H9 (cell line): ENCODE data around the gene PLEKHA7. TPM values are rescaled to one million over a fixed set of nuclear protein-coding genes. Genes with fewer than 3 reads are reported as not detected.
A peak's percentile ranks its signal among the peaks of the same experiment; 100 is the strongest.

Source experiments
- DNase-seq: peaks from one replicate; pipeline ENCODE4 v3.0.0-alpha.2; 2017
- H2AFZ ChIP-seq: one replicate; pipeline ENCODE4 v1.6.1; 2013; ENCODE audit warnings: mild to moderate bottlenecking, low read length, control low read depth, moderate library complexity
- H2AK5ac ChIP-seq: 2 replicates; pipeline ENCODE4 v1.6.1; 2013; ENCODE audit warnings: low read length, control low read depth, mixed read lengths; ENCODE audit not compliant: insufficient read length
- H2BK120ac ChIP-seq: one replicate; pipeline ENCODE4 v1.6.1; 2013; ENCODE audit warnings: low read depth, mild to moderate bottlenecking, low read length, control low read depth, inconsistent platforms; ENCODE audit not compliant: poor library complexity, severe bottlenecking
- H2BK12ac ChIP-seq: 2 replicates; pipeline ENCODE4 v1.6.1; 2013; ENCODE audit warnings: low read length, control low read depth, mixed read lengths, low read depth; ENCODE audit not compliant: insufficient read length
- H2BK15ac ChIP-seq: 2 replicates; pipeline ENCODE4 v1.6.1; 2013; ENCODE audit warnings: low read depth, low read length, control low read depth
- H2BK20ac ChIP-seq: one replicate; pipeline ENCODE4 v1.6.1; 2013; ENCODE audit warnings: low read depth, mild to moderate bottlenecking, low read length, control low read depth, inconsistent platforms; ENCODE audit not compliant: poor library complexity, severe bottlenecking
- H2BK5ac ChIP-seq: 2 replicates; pipeline ENCODE4 v1.6.1; 2013; ENCODE audit warnings: low read length, control low read depth, mixed read lengths; ENCODE audit not compliant: insufficient read length
- H3K14ac ChIP-seq: 2 replicates; pipeline ENCODE4 v1.6.1; 2013; ENCODE audit warnings: low read length, control low read depth; ENCODE audit not compliant: insufficient read depth
- H3K18ac ChIP-seq: 2 replicates; pipeline ENCODE4 v1.6.1; 2013; ENCODE audit warnings: low read depth, mild to moderate bottlenecking, mixed read lengths, low read length, control low read depth; ENCODE audit not compliant: insufficient read length
- H3K23ac ChIP-seq: 2 replicates; pipeline ENCODE4 v1.6.1; 2013; ENCODE audit warnings: low read length, control low read depth, mixed read lengths, low read depth; ENCODE audit not compliant: insufficient read length
- H3K23me2 ChIP-seq: 2 replicates; pipeline ENCODE4 v1.6.1; 2013; ENCODE audit warnings: low read depth, mild to moderate bottlenecking, mixed read lengths, low read length, control low read depth; ENCODE audit not compliant: insufficient read length, poor library complexity, severe bottlenecking
- H3K27ac ChIP-seq: 2 replicates; pipeline ENCODE4 v1.5.1; 2013; ENCODE audit warnings: low read length, control low read depth, mixed read lengths, low read depth; ENCODE audit not compliant: insufficient read length
- H3K27me3 ChIP-seq: 2 replicates; pipeline ENCODE4 v1.6.1; 2013; ENCODE audit warnings: low read length, control low read depth, inconsistent platforms; ENCODE audit not compliant: insufficient read depth
- H3K4ac ChIP-seq: 2 replicates; pipeline ENCODE4 v1.6.1; 2013; ENCODE audit warnings: low read depth, mild to moderate bottlenecking, control low read depth, inconsistent platforms, low read length, moderate library complexity
- H3K4me1 ChIP-seq: 2 replicates; pipeline ENCODE4 v1.6.1; 2013; ENCODE audit warnings: low read length, control low read depth, inconsistent platforms; ENCODE audit not compliant: insufficient read depth
- H3K4me2 ChIP-seq: 2 replicates; pipeline ENCODE4 v1.6.1; 2013; ENCODE audit warnings: low read length, control low read depth, mixed read lengths; ENCODE audit not compliant: insufficient read length, insufficient read depth
- H3K56ac ChIP-seq: 2 replicates; pipeline ENCODE4 v1.6.1; 2013; ENCODE audit warnings: low read depth, mild to moderate bottlenecking, mixed read lengths, low read length, control low read depth; ENCODE audit not compliant: insufficient read length
- H3K79me1 ChIP-seq: 2 replicates; pipeline ENCODE4 v1.6.1; 2013; ENCODE audit warnings: low read depth, mild to moderate bottlenecking, moderate library complexity, low read length, control low read depth, inconsistent platforms; ENCODE audit not compliant: insufficient read depth, poor library complexity, severe bottlenecking
- H3K79me2 ChIP-seq: 2 replicates; pipeline ENCODE4 v1.6.1; 2013; ENCODE audit warnings: low read length, control low read depth, inconsistent platforms; ENCODE audit not compliant: insufficient read depth
- H3K9ac ChIP-seq: 2 replicates; pipeline ENCODE4 v1.6.1; 2013; ENCODE audit warnings: low read length, control low read depth, mixed read lengths; ENCODE audit not compliant: insufficient read length; ENCODE audit errors: extremely low read depth
- H3K9me3 ChIP-seq: one replicate; pipeline ENCODE4 v1.6.1; 2013; ENCODE audit warnings: low read depth, low read length, inconsistent platforms; ENCODE audit not compliant: control insufficient read depth
- H3T11ph ChIP-seq: one replicate; pipeline ENCODE4 v1.6.1; 2013; ENCODE audit warnings: mild to moderate bottlenecking, low read length, control low read depth, inconsistent platforms
- H4K20me1 ChIP-seq: one replicate; pipeline ENCODE4 v1.6.1; 2013; ENCODE audit not compliant: control insufficient read depth, insufficient read length, insufficient read depth
- H4K5ac ChIP-seq: 2 replicates; pipeline ENCODE4 v1.6.1; 2013; ENCODE audit warnings: low read depth, mild to moderate bottlenecking, mixed read lengths, low read length, control low read depth; ENCODE audit not compliant: insufficient read length
- H4K8ac ChIP-seq: replicated peaks from 2 replicates; pipeline ENCODE4 v1.6.1; 2013; ENCODE audit warnings: low read length, control low read depth, mixed read lengths, low read depth; ENCODE audit not compliant: insufficient read length
- H4K91ac ChIP-seq: 2 replicates; pipeline ENCODE4 v1.6.1; 2013; ENCODE audit warnings: low read depth, mild to moderate bottlenecking, moderate library complexity, mixed read lengths, low read length, control low read depth; ENCODE audit not compliant: insufficient read length
- H3K27ac Mint-ChIP-seq, 3 experiments: 2 replicates in 2 of 3; 3 replicates in 1 of 3; pipeline ENCODE4 v1.8.0; 2020 to 2021; ENCODE audit warnings: mixed read lengths in 3 of 3, mild to moderate bottlenecking in 1 of 3, moderate library complexity in 1 of 3
- H3K27me3 Mint-ChIP-seq: 2 replicates; pipeline ENCODE4 v1.8.0; 2021; ENCODE audit warnings: low read depth, mild to moderate bottlenecking, moderate library complexity, mixed read lengths
- H3K36me3 Mint-ChIP-seq, 3 experiments: 2 replicates in 2 of 3; 3 replicates in 1 of 3; pipeline ENCODE4 v1.8.0; 2020 to 2021; ENCODE audit warnings: low read depth in 3 of 3, mixed read lengths in 3 of 3; ENCODE audit not compliant: insufficient read depth in 1 of 3
- H3K4me1 Mint-ChIP-seq, 2 experiments: 2 replicates each; pipeline ENCODE4 v1.8.0; 2020; ENCODE audit warnings: mixed read lengths in 2 of 2
- H3K4me3 Mint-ChIP-seq, 2 experiments: 2 replicates in 1 of 2; 3 replicates in 1 of 2; pipeline ENCODE4 v1.8.0; 2020 to 2021; ENCODE audit warnings: mild to moderate bottlenecking in 2 of 2, mixed read lengths in 2 of 2, moderate library complexity in 1 of 2
- H3K9me3 Mint-ChIP-seq, 2 experiments: 2 replicates in 1 of 2; 3 replicates in 1 of 2; pipeline ENCODE4 v1.8.0; 2020; ENCODE audit warnings: mild to moderate bottlenecking in 2 of 2, mixed read lengths in 2 of 2, moderate library complexity in 1 of 2
- WGBS: extraction: QIAGEN DNeasy Blood & Tissue Kit; methylation state at CpG from one replicate; pipeline ENCODE4 v1.1.7; 2013; ENCODE audit warnings: missing lambda C conversion rate, low lambda C conversion rate, mixed read lengths; ENCODE audit not compliant: insufficient read length; ENCODE audit errors: extremely low coverage; 5-methylcytosine and 5-hydroxymethylcytosine counted together
- total RNA-seq: library from RNA; stranded (reverse); gene quantifications from 2 replicates; pipeline ENCODE4 v1.2.1, GENCODE V29; 2021
- TF ChIP-seq, protein P1 (sequence below): fragments of 200-600 bp; sonication (generic); conservative IDR thresholded peaks from 3 replicates; pipeline ENCODE4 v1.8.0; 2021; ENCODE audit warnings: antibody characterized with exemption, mild to moderate bottlenecking

PLEKHA7 gene
- total RNA-seq, 1 experiment from 2014 or later = 21.0 TPM

DNA sequence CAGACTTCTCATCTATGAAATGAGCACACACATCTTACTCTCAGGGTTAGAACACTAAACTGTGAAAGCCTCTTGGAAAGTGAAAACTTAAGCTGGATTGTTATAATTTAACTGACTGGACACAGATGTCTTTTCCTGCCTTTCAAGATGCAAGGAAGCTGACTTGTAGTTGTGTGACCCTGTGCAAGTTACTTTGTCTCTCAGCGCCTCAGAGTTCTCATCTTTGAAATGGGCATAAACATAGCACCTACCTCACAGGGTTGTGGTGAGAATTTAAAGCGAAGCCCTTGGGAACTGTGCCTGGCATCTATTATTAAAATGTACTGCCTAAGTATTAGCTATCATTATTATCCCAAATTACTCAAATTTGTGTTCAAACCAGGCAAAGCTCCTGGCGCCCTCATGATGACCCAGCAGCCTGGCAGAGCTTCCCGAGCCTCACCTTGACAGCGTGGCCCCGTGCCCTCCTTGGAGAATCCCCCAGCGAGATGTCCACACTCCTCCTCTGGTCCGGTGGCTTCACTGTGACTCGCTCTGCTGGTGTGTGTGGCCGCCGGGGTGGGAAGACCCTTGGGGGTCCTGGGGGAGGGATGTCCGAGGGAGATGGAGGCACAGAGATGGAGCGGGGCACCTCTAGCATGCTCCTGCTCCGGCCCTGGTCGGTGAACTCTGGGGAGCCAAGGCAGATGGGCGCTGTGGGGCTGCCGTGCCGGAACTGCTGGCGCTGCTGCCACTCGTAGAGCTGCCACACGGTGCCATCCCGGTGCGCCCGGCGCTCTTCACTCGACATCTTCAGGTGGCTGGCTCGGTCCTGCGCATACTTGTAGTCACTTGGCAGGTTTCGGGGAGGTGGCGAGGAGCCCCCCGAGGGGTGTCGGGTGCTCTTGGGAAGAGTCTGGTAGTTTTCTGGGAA is 197.6 kb downstream of the PLEKHA7 start:
- Mint-ChIP-seq H3K27me3 (no peaks in the 10 kb centered on the region), H3K4me1 (peaks cover 27 to 28% of the 10 kb centered on the region in 2 experiments), H3K36me3 (peaks cover 11 to 36% (median 16%) of the 10 kb centered on the region in 3 experiments), H3K27ac (peak overlapping the region in 2 of 3 experiments; percentile 10 to 79; a peak in 3 of 7 replicates), H3K9me3 (no peaks in the 10 kb centered on the region), H3K4me3 (no peak overlapping the region)
- no peaks in the 10 kb centered on the region for H3K79me1 ChIP-seq
- DNase-seq = no peak
- H3K14ac ChIP-seq = no peak overlapping the region
- no peak overlapping the region for H4K5ac ChIP-seq
- no peak overlapping the region for H2BK120ac ChIP-seq
- H2BK20ac ChIP-seq = no peak overlapping the region
- H3K23me2 ChIP-seq = no peaks in the 10 kb centered on the region
- H3K79me2 ChIP-seq = no peaks in the 10 kb centered on the region
- H3K23ac ChIP-seq = no peak overlapping the region
- no peak overlapping the region for H2BK5ac ChIP-seq
- no peaks in the 10 kb centered on the region for H3K4me1 ChIP-seq
- no peak overlapping the region for H2BK12ac ChIP-seq
- no peak overlapping the region for H4K91ac ChIP-seq
- no peak overlapping the region for H3K4me2 ChIP-seq
- no peaks in the 10 kb centered on the region for H3K9me3 ChIP-seq
- H2AFZ ChIP-seq = no peak overlapping the region
- no peak overlapping the region for H3K4ac ChIP-seq
- no CpG with 5 or more reads among the region's 32 CpGs for WGBS
- H3K27me3 ChIP-seq = no peaks in the 10 kb centered on the region
- H4K20me1 ChIP-seq = no peaks in the 10 kb centered on the region
- H3K18ac ChIP-seq = no peak overlapping the region
- H3K9ac ChIP-seq = no peak overlapping the region
- no peak overlapping the region for H4K8ac ChIP-seq
- TF ChIP-seq, protein P1, sequence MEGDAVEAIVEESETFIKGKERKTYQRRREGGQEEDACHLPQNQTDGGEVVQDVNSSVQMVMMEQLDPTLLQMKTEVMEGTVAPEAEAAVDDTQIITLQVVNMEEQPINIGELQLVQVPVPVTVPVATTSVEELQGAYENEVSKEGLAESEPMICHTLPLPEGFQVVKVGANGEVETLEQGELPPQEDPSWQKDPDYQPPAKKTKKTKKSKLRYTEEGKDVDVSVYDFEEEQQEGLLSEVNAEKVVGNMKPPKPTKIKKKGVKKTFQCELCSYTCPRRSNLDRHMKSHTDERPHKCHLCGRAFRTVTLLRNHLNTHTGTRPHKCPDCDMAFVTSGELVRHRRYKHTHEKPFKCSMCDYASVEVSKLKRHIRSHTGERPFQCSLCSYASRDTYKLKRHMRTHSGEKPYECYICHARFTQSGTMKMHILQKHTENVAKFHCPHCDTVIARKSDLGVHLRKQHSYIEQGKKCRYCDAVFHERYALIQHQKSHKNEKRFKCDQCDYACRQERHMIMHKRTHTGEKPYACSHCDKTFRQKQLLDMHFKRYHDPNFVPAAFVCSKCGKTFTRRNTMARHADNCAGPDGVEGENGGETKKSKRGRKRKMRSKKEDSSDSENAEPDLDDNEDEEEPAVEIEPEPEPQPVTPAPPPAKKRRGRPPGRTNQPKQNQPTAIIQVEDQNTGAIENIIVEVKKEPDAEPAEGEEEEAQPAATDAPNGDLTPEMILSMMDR = no peak
- H3K27ac ChIP-seq = no peak overlapping the region
- no peak overlapping the region for H3T11ph ChIP-seq
- no peak overlapping the region for H3K56ac ChIP-seq
- no peak overlapping the region for H2AK5ac ChIP-seq
- H2BK15ac ChIP-seq = no peak overlapping the region
